Anterior cingulate cortex (tissue), 58 donors: ENCODE measurements around the gene PLCB1.
A peak's percentile ranks its signal among the peaks of the same experiment; 100 is the strongest.

Experiments
- DNase-seq, 58 donors: peaks; one replicate each; lab custom pipeline; 2025; lab: John Stamatoyannopoulos, UW

PLCB1 gene

DNA sequence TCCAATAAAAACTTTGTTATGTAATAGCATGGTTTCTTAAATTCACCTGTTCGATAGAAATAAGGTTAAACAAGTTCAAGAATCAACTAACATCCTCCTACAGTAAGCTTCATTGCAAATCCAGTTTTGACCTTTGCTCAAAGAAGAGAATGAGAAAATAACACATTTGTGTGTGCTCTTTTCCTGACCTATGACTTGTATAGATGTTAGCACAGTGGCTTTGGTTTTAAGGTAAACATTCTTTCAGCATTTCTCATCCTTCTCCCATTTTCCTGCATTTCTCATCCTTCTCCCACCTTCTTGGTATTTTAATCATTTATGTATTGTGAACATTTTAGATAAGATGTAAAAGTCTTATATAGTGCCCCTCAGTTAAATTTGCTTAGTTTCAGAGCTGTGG lies 73.9 kb downstream of the PLCB1 start:
- DNase-seq, result no peak

GRCh38 chr20:8208226-8208625 lies 76.2 kb downstream of the PLCB1 start:
- DNase-seq, result no peak

GRCh38 chr20:8209061-8209460 lies 77.0 kb downstream of the PLCB1 start:
- no peak for DNase-seq

DNA sequence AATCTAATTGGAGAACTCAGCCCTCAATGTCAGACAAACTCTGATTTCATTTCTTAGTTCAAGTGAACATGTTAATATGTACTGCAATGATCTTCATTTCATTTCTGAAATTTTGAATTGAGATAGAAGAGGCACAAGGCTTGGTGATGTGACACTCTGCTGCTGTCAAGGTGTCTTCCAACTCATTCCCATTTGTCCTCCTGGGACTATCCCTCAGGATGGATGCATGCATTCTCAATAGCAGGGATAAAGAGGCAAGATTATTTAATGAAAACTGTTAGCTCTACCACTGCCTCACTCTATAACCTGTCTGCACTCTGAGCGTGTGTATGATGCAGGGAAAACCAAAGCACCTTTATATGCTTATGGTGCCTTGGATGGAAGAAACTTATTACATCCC lies 78.7 kb downstream of the PLCB1 start:
- DNase-seq, result no peak

GRCh38 chr20:8212286-8212685 lies 80.2 kb downstream of the PLCB1 start:
- DNase-seq, result no peak

DNA sequence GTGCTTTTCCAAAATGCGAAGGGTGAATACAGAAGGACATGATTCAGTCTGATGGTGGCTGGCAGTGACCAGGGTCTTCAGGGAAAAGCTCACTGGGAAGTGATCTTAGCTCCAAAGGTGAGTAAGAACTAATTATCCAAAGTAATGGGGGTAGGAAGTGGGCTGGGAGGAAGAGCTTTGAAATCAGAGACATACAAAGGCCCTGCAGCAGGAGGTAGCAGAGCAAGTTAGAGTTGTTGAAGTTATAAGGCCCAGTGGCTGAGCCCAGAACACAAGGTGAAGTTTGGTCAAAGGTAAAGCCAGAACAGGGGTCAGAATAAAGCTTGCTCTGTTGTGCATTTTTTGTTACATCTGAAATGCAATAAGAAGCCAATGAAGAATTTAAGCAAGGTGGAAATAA lies 81.2 kb downstream of the PLCB1 start:
- DNase-seq, result no peak

DNA sequence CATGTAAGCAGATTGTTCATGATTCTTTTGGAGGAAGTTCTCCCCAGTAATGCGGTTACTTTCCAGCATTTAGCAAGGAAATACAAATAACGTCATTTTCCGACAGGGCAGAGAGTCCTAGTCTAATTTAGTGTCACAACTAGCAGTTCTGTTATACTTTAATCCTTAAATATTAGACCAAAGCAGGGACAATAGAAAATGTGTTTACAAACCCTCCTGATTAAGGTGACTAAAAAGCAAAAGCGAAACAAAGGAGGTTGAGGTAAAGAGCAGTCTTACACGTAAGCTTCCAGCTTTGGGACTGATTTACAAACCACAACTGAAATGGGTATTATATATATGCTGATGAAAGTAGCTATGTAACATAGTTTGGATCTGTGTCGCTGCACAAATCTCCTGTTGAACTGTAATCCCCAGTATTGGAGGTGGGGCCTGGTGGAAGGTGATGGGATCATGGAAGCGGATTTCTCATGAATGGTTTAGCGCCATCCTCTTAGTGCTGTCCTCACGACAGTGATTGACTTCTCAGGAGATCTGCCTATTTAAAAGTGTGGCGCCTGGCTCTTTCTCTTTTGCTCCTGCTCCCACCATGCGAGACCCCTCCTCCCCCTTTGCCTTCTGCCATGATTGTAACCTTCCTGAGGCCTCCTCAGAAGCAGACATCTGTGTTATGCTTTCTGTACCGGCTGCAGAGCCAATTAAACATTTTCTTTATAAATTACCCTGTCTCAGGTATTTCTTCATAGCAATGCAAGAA lies 81.9 kb downstream of the PLCB1 start:
- no peak for DNase-seq

DNA sequence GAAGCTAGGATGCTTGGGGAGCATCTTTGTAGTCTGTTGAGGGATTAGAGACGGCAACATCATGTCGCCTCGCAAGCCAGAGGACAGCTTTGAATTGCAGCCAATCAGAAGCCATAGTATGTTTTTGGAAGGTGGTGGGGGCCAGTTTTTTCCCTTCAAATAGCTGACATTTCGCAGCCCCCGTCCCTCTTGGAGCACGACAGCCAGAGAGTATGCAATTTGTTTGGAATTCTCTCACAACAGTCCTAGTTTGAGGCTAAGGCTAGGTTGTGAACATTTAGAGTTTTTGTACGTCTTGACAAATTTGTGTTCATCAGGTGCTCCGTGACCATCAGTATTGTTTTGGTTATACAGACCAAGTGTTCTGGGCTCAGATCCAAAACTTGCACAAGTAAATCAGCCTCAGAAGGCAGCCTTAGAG lies 83.3 kb downstream of the PLCB1 start:
- no peak for DNase-seq

DNA sequence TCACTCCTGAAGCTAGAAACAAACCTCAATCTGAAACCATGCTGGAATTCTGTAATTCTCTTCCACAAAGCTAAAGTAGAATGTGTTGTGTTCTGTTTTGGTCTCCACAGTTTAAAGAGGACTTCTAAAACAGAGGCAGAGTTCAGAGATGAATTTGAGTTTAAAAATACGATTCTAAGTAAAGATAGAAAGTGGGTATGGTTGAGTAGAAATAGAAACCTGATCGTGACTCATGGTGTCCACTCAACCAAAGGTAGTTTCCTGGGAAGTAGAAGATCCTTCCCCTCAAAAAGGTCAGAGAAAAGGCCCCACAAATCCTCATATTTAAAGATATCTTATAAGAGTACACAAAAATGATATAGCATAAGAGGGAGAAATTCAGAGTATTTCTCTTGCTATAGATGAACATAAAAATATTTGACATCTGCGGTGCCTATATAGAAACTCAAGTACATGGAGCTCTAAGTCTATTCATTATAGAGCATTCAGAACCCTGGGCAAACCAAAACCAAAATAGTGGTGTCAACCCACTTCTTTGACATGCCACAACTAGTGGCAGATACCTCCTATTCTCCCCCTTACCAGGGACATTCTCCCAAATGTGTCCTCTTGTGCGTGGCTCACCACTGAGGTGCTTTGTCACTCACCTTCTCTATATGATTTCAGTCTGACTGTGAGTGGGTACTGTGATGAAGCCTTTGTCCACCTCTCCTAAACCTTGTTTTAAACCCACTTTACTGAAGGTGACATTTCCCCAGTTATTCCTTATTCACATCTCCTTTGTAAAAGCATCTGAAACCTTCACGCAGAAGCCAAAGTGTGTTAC lies 84.5 kb downstream of the PLCB1 start:
- no peak for DNase-seq

DNA sequence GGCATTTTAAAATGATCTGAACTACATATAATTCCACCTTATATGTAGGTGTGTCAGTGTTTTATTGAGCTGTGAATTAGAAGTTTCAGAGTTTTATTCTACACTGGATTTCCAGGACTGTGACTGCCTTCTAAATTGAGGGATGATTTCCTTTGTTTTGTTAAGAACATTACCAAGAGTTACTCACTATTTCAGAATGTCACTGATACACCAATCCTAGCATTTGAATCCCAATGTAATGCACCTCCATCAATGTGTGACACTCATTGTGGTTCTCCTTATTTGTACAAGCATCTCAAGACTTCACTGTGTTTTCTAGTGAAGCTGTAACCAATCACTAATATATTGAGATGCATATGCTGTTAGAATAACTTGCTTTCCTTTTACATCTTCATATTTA lies 86.8 kb downstream of the PLCB1 start:
- no peak for DNase-seq

GRCh38 chr20:8219403-8219802 lies 87.3 kb downstream of the PLCB1 start:
- DNase-seq, result no peak

DNA sequence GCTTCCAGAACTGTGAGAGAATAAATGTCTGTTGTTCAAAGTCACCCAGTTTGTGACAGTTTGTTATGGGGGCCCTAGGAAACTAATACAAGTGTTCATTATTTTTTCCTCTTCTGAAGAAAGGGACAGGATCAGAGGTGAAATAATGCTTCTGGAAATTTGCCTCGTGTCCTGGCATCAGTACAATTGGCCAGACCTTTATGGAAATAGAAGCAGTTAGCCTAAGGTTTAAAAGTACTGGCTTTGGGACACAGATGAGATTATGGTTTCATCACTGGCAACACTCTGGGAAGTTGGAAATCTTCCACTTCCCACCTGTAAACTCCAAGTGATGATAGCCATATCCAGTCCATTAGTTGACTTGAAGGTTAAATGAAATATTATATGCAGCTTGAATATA lies 88.7 kb downstream of the PLCB1 start:
- no peak for DNase-seq

- DNase-seq, result no peak
Observed at GRCh38 chr20:8221887-8222419, 89.9 kb downstream of the PLCB1 start.

DNA sequence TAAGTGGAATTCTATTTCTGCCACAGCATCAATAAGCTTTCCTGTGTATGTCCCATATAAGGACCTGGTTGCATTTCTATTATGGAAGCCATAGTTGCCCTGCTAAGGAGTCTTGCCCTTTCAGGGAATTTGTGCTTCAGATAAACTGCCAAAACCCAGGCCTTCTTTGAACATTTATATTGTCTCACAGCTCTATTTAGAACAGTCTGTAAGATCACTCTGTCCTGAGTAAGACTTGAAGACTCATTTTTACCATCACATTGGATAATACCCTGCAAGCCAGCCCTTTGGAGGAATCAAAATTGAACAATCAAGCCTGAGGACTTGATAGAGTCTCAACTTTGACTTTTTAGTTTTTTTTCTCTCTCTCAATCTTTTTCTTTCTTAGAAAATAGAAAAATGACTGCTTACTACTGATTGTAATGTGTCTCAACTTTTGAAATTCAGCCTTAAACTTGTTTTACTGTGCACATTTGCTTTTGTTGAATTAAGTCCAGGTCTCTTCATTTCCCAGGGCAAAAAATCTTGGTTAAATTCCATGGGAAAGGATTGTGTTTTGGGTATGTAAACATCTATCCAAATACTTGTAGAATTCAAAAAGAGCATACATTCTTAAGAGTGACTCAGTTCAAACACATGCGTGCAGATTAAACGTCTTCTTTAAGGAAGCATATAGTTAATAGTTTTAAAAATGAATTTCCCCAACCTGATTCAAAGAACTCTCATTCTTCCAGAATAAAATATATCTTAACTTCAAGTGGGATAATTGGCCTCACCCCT lies 91.2 kb downstream of the PLCB1 start:
- no peak for DNase-seq

- no peak for DNase-seq
Observed at GRCh38 chr20:8225658-8226057, 93.6 kb downstream of the PLCB1 start.

DNA sequence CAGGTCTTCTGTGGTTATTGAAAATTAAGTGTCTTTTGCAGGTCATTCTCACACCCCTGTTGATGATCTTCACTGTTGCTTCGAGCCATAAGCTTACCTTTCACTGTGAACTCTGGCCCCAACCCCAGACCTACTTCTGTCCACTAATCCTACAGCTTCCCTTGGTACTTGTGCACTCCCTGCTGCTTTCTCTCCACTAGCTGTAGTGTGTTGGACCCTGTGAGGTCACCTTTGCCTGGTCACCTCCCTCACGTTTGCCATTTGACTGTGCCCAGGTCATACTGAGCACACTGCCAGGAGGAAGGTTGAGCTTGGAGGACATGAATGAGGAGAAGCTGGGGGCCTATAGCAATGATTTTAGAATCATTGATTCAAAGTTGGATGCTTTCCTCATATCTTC lies 94.0 kb downstream of the PLCB1 start:
- no peak for DNase-seq

DNA sequence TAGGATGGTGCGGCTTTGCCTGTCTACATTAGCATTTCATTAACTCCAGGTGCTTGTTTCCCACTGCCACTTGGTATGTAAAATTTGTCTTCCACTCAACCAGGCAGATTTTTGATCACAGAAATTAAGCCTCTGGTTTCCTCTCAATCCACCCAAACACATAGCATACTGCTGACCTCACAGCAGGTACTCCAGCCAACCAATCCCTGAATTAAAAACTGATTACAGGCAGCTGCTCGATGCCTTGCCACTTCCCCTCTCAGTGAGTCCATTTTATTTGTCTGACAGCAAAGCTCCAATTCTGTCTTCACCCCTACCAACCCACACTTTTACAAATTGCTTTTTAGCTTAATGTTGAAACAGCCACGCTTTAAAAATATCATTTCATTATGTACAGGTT lies 95.2 kb downstream of the PLCB1 start:
- no peak for DNase-seq

- no peak for DNase-seq
Observed at GRCh38 chr20:8228315-8228714, 96.2 kb downstream of the PLCB1 start.

GRCh38 chr20:8229090-8229489 lies 97.0 kb downstream of the PLCB1 start:
- no peak for DNase-seq

DNA sequence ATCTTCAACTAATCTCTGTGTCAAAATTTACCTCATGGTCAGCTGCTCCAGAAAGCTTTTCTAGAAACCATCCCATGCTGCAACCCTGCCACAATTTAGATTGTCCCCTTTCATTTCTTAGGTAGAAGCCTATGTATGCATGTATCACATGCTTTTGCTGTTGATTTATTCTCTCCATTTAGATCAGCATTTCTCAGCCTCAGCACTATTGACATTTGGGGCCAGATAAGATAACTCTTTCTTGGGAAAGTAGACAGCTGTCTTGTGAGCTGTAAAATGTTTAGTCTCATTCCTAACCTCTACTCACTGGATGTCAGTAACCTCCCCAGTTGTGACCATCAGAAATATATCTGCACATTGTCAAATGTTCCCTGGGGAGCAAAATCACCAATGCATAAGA lies 99.0 kb downstream of the PLCB1 start:
- DNase-seq, result no peak

- DNase-seq, result peak in 2 of 58 donors; percentile 9 to 25
Observed at GRCh38 chr20:8232332-8232731, 100.3 kb downstream of the PLCB1 start.
